Measurements from ENCODE around the gene KSR2.

KSR2 gene

DNA sequence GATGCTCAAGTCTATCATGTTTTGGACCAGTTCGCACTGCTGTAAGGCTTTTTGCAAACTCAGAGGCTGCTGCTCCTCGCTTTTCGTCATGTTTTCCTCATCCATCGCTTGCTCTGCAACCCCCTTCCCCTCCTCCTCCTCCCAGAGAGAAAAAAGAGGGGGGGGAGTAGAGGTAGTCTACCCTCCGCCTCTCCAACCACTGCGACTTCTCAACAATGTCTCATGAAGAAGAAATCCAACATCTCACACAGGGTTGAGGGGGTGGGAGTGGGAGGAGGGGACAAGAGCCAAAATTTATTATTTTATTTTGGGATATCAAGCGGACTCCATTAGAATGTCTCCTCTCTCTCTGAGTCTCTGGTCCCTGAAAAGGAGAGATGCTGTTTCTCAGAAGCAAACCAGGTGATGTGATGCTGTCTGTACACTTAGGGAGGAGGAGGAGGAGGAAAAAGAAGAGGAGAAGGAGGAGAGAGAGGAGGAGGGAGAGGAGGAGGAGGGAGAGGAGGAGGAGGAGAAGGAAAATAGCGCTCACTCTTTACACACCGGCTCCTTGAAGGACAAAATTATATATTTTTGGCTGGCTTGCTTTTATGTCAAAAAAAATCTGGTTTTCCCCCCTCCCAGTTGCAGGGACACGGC lies 520 bp downstream of the KSR2 start:
- no peak for DNase-seq (ENCODE audit: low read depth in 2 of 2, low spot score in 1 of 2)

DNA sequence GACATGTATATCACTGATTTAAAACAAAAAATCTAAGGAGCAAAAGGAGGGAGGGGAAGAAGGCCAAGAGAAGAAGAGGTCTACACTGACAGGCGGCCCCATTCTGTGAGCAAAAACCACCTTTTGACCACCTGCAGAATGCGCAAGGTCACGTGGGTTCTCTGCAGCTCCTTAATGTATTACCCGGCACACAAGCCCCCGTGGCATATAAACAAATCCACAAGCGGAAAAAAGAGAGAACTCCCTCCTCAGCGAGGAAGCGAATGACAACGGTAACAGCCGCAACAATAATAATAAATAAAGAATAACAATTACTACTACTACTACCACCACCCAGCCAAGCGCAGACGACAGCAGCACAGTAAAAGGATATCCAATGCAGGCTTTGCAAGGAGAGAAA lies 1.3 kb downstream of the KSR2 start:
- no peak for DNase-seq (ENCODE audit: low read depth in 2 of 2, low spot score in 1 of 2)

DNA sequence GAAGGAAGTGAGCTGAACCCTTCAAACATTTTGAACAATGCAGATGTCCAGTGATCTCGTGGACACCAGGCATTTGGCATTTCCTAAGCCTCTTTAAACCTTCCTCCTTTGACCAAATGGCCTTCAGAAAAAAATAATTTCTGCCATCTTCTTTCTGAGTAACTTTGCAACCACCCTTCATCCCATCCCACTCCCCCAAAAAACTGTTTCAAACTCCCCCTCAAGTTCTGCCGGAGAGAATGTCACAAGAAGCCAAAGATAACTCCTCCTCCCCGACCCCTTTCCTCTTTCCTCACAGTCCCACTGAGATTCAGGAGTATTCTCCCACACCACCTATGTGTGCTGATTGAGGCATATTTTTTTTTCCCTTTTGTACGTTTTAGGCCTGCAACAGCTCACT lies 1.7 kb downstream of the KSR2 start:
- no peak for DNase-seq (ENCODE audit: low read depth in 2 of 2, low spot score in 1 of 2)

DNA sequence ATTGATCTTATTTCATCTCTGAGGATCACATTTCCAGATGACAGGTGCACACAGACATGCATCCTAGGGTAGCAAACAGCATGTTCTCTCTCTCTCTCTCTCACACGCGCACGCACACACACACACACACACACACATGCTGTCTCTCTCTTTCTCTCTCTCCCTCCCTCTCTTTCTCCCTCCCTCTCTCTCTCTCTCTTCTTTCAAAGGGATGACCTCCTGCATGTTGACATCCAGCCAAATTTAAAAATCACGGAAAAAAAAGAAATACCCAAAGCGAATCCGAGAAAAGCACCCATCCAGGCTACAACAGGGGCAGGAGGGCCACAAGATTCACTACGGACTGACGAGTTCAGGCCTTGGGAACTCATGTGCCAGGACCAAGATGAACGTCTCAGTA lies 2.3 kb downstream of the KSR2 start:
- no peak for DNase-seq (ENCODE audit: low read depth in 2 of 2, low spot score in 1 of 2)

DNA sequence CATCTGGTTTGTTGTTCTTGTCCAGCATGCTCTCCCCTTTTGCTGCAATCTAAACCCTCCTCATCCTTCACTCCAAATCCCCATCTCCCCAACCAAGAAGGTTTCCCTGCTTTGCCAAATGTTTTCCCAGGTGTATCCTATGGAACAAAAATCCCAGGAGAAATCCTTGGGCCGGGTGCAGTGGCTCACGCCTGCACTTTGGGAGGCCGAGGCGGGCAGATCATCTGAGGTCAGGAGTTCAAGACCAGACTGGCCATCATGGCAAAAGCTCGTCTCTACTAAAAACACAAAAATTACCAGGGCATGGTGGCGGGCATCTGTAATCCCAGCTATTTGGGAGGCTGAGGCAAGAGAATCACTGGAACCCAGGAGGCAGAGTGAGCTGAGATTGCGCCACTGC lies 5.0 kb downstream of the KSR2 start:
- no peak for DNase-seq (ENCODE audit: low read depth in 2 of 2, low spot score in 1 of 2)

DNA sequence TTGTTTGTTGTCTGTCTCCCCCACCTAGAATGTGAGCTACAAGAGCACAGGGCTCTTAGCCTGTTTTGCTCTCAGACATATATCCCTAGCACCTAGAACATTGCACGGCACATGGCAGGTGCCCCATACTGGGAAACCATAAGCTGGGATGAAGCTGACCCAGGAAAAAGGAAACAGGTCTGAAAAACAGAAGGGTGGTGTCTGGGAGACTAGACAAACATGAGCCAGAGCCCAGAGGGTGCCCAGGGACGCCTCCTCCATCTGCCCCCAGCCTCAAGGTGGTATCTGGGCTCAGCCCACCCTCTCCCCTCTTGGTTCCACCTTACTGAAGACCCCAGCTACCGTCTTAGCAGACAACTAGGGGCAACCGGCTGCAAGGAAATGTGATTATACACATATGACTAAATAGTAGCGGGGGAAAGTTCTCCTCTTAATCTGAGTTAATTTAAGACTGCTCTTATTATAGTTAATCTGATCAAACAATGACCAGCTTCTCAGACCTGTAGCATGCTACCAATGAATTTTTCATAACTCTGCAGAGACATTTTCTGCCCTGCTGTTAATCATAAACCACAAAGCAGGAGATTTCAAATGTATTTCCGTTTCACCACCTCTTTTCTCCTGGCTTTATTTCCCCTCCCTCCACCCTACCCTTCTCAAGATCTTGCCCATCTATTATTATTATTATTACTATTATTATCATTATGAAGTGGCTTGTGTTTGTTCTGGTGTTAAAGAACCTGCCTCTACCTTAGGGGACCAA lies 31.9 kb downstream of the KSR2 start:
- no peak for DNase-seq (ENCODE audit: low read depth in 2 of 2, low spot score in 1 of 2)

DNA sequence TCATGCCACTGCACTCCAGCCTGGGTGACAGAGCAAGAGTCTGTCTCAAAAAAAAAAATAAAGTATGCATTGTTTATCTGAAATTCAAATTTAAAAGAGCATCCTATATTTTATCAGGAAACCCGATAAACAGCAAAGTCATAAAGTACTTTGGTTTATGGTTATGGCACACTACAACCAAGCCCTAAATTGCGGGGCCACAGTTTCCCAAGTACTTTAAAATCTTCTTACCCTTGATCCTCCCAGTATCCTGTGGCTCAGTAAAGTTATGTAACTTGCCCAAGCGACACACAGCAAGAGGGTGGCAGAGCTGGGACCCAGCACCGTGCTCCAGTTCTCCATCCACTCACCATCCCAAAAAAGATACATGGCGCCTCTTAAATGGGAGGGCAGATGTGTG lies 35.2 kb downstream of the KSR2 start:
- DNase-seq (ENCODE audit: low read depth in 2 of 2, low spot score in 1 of 2) = no peak

DNA sequence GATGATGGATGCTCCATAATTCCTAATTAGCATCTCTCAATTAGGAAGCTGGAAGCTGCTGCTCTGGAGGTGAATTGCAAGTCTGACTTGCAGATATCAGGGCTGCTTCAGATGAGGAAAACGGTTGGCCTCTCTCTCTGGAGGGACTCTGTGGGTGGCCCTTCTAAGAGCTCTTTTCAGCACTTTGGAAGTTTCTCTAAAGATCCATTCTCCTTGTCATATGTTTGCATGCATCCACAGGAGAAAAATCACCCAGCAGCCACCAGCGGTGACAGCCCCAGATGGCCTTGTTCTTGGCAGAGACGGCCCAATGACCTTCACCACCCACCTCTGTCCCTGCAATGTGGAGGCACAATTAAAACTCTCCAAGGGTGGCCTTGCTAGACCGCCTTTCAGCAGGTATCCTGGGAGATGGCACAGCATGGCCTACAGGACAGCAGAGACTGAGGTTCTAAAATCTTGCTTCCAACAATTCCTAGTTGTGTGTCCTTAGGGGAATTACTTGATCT lies 42.3 kb downstream of the KSR2 start:
- no peak for DNase-seq (ENCODE audit: low read depth in 2 of 2, low spot score in 1 of 2)

DNA sequence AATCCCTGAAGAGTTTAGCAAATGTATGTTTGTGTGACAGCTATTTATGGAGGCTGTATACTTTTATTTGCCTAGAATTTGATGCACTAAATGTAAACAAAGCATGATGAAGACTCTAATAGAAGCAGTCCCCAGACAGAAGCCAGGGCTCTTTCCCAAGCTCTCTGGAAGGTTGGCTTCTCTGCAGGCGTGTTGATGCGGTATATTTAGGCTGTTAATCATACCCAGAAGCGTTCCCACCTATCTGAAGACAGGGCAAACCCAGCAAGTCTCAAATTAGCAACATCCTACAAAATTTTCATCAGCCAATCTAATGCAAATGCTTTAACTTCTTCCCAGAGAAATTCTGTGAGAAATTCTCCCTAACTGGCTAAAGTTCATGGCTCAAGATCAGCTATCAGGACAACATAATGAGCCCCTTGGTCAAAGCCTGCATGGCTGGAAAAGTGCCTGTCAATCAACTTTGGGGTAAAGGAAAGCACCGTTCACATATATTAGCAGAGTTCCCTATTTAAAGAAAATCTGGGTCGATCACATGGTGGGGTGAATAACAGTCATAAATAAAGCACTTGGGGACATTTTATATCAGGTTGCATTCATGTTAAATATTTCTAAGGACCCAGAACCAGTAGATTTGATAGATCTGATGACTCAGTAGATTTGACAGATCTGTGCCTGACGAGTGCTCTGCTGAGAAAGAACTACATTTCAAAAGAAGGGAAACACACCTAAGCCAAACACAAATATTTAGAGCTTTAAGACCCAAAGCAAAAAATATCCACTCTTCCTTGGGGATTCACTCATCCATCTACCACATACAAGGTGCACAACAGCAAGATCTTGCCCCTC lies 46.6 kb downstream of the KSR2 start:
- no peak for DNase-seq (ENCODE audit: low read depth in 2 of 2, low spot score in 1 of 2)

DNA sequence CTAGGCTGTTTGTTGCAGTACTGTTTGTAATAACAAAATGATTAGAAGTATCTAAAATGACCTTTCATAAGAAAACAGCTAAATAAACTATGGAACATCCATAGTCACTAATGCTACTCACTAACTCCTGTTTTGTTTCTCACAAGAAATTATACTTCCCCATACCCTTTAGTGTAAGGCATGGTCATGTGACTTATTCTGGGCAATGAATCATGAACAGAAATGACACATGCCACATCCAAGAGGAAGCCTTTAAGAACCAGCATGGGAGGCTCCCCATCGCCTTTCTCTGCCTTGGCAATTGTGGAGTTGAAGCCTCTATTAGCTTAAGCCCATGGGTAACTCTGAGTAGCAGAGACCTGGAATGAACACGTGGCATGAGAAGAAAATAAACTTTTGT lies 49.3 kb downstream of the KSR2 start:
- no peak for DNase-seq (ENCODE audit: low read depth in 2 of 2, low spot score in 1 of 2)

DNA sequence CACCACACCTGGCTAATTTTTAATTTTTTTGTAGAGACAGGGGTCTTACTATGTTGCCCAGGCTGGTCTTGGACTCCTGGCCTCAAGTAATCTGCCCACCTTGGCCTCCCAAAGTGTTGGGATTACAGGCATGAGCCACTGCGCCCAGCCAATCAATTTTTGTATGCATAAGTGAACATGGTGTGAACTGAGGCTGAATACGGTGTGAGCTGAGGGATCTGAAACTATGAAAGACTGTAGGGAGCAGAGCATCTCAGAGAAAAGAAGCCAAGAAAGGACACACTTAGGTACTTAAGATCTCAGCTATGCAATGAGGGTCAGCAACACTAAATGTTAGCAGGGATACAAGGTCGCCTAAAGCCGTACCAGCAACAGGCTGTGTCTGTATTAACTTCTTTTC lies 54.1 kb downstream of the KSR2 start:
- no peak for DNase-seq (ENCODE audit: low read depth in 2 of 2, low spot score in 1 of 2)

DNA sequence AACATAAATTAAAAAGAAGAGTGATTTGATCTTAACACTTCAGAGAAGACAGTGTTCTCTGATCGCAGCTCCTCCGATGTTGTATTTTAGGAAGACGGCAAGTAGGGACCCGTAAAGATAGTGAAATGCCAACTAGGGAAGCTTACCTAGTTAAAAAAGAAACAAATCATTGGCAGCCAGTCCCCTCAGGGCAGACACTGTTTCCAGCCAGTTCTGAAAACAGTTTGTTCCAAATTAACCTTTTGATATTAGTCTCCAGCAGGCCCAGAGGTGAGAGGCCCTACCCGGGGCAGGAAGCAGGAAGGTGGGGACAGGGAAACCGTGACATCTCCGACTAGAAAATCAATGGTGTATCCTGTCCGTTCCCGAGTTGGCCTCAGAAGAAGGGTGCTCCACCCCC lies 56.0 kb downstream of the KSR2 start:
- no peak for DNase-seq (ENCODE audit: low read depth in 2 of 2, low spot score in 1 of 2)

DNA sequence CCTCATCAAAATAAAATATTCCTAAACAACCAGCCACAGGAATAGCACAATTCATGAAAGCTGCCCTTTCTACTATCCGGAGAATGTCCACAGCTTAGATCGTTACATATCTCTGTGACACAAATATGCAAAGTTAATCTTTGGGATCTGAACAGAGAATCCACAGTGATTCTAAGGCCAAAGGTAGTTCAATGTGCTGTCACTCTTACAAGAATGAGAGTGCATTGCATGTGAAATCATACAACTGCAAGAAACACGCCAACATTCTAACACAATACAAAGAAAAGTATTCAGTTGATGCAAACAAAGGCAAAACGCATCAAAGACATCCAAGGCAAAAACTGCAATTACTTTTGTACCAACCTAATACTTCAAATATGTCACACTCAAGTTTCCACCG lies 60.4 kb downstream of the KSR2 start:
- no peak for DNase-seq (ENCODE audit: low read depth in 2 of 2, low spot score in 1 of 2)

DNA sequence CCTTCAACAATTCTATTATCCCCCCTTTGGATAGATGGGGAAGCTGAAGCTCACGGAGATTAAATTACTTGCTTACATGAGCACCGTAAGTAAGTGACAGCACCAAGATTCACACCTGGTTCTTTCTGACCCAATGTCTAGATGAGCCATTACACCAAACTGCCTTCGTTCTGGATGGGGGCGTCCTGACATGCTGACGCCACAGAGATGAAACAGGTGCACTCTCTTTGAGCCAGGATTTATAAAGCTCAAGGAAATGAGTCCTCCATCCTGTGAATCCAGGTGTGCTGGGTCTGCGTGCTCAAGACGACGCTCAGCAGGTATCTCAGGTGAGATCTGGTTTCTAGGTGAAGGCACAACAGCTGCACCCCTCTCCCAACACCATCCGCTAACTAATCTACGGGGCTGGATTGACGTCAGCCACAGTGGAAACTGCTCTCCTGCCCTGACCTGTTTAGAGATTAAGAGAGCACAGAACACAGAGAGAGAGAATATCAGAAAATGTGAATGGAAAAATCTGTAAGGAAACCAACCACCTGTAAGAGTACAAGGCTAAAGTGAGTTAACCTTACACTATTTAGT lies 61.6 kb downstream of the KSR2 start:
- no peak for DNase-seq (ENCODE audit: low read depth in 2 of 2, low spot score in 1 of 2)

DNA sequence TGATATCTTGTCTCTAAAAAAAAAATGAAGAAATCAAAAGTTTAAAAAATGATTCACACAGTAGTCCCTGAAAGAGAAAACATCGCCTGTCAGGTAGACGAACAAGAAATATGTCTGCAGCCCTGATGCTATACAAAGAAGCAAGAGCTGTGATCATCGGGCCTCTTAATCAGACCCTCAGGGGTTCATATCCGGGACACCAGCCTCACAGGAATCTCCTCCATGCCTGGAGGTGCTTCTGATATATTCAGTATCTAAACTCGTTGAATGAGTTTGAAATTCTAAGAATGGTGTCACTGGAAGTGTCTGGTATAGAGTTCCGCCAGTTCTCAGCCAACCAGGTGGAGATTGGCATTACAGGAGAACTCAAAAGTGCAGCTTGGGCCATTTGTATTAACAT lies 64.7 kb downstream of the KSR2 start:
- DNase-seq (ENCODE audit: low read depth in 2 of 2, low spot score in 1 of 2) = no peak

DNA sequence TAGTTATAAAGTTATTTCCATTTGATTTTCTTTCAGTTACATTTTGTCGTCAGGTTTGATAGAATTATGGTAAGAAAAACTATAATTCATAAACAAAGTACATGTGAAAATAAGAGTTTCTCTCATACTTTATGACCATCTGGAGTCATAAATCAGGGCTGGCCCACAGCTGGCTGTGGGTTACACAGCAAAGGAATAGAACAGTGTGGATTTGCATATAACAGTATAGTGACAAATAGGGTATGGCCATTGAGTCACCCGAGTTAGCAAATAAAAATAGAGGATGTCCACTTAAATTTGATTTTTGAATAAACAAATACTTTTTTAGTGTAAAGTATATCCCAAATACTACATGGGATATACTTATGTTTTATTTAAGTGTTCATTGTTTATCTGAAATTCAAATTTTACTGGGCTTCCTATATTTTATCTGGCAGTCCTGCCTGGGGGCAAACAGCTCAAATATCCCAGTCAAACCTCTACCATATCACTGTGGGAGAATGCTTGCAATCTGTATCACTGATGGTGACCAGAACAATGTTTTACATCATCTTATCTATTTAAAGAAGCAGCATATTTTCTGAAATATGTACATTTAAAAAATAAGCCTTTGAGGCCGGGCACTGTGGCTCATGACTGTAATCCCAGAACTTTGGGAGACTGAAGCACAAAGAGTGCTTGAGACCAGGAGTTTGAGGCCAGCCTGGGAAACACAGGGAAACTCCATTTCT lies 65.5 kb downstream of the KSR2 start:
- no peak for DNase-seq (ENCODE audit: low read depth in 2 of 2, low spot score in 1 of 2)

DNA sequence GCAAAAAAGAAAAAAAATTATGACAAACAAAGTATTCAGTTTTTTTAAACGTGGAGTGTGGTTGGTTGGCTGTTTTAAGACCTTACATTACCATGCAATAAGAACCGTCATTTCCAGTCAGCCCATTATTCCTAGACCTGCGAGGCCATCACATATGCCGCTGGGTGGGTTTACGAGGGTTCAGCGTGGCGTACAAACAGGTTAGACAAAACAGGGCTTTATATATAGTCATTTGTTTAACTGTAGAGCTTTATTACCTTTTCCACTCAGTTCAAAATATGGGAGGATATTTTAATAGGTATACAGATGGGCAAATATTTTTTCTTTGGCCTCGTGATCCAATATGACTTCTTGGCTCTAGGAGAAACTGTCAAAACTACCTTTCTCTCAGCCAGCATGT lies 67.2 kb downstream of the KSR2 start:
- no peak for DNase-seq (ENCODE audit: low read depth in 2 of 2, low spot score in 1 of 2)

DNA sequence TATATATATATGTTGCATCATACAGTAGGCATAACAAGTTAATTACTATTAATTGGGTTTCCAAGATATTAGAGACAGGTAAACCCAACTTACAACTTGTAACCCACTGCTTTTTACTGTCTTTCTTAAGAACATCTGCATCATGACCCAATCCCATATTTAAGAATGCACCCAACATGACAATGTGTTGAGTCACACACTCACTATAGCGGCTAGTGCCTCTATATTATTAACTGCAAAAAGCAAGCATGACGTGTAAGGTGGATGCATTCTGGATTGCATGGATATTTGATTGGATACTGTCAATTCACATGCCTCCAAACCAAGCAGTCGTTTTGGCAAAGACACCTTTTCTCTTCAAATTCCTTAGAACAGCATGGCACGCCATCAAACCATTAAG lies 68.2 kb downstream of the KSR2 start:
- DNase-seq (ENCODE audit: low read depth in 2 of 2, low spot score in 1 of 2) = no peak

DNA sequence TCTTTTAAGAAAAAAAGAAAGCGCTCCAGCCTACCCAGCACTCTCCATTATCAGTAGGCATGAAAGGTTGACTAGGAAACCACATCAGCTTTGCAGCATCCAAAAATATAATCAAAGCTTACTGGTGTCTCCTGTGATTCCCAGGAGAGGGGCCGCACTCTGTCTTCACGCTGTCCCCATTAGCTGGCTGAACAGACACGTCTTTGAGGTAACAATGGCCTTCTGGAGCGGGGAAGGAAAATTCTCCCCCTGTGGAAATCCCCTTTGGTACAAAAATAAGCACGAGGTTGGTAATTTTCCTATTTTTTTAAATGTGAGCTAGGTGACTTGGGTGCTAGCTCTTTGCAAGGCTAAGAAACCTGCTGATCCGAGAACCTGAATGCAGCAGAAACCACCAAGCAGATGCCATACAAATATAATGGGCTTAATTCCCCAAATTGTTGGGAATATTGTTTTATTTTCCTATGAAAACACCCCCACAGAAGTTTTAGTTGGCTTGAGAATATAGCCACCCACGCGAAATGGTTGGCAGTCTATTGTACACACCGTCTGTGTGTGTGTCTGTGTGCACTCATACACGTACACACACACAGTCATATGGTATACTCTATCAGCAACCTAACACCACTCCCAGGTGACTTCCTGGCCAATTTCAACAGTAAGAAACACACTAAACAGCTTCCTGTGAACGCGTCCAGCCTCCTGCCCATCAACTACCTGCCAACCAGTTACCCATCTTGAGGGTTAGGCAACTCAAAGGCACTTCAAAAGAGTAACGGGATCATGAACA lies 71.2 kb downstream of the KSR2 start:
- no peak for DNase-seq (ENCODE audit: low read depth in 2 of 2, low spot score in 1 of 2)

DNA sequence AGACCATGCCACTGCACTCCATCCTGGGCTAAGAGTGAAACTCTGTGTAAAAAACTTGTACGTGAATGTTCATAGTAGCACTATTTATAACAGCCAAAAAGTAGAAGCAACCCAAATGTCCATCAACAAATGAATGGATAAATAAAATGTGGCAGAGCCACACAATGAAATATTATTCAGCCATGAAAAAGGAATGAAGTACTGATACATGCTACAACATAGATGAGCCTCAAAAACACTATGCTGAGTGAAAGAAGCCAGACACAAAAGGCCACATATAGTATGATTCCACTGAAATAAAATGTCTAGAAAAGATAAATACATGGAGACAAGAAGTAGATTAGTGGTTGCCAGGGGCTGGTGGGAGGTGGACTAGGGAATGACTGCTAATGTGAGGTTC lies 72.8 kb downstream of the KSR2 start:
- no peak for DNase-seq (ENCODE audit: low read depth in 2 of 2, low spot score in 1 of 2)
